A549 (cell line): ENCODE results near the gene HDAC3. TPM values are rescaled to one million over a fixed set of nuclear protein-coding genes. Genes with fewer than 3 reads are reported as not detected.

Experiments used
- ATAC-seq, 2 experiments: fragments of 200-7000 bp in 1 of 2; fragments of >200 bp in 1 of 2; cut with Nextera tagmentation in 1 of 2; cut with Tn5 transposase in 1 of 2; 3 replicates each; pipeline versions ENCODE4 v1.8.0 to v1.9.1; 2018 to 2020; ENCODE audit warnings: mild to moderate bottlenecking in 1 of 2, moderate library complexity in 1 of 2
- CTCF ChIA-PET: fragments of 300-600 bp; sonication (Branson Sonifier 250); formaldehyde crosslinking; extraction: SDS; loops from one replicate; lab custom pipeline; 2021; ENCODE audit warnings: antibody characterized with exemption, inconsistent platforms; lab: Yijun Ruan, JAX
- POLR2A ChIA-PET: fragments of 350-600 bp; formaldehyde crosslinking; extraction: SDS; loops from one replicate; lab custom pipeline; 2021; ENCODE audit warnings: antibody characterized with exemption, inconsistent platforms; lab: Yijun Ruan, JAX
- DNase-seq, 2 experiments: peaks; one replicate each; pipeline versions ENCODE4 v3.0.0 to v3.0.0-alpha.2; 2011 to 2016; ENCODE audit warnings: low read depth in 1 of 2, low spot score in 1 of 2
- FAIRE-seq: peaks from 2 replicates; lab custom pipeline; 2011; peaks lifted over from hg19 to GRCh38; lab: Jason Lieb, UNC
- H3K27ac ChIP-seq, 2 experiments: fragments of >200 bp; sonication (Bioruptor Twin); formaldehyde crosslinking; 3 replicates each; pipeline ENCODE4 v1.5.1; 2016 to 2017
- H3K4me1 ChIP-seq: fragments of >200 bp; sonication (Bioruptor Twin); formaldehyde crosslinking; 3 replicates; pipeline ENCODE4 v1.6.1; 2016
- H3K4me2 ChIP-seq: fragments of >200 bp; sonication (Bioruptor Twin); formaldehyde crosslinking; 3 replicates; pipeline ENCODE4 v1.6.1; 2016
- H3K4me3 ChIP-seq: fragments of >200 bp; sonication (Bioruptor Twin); formaldehyde crosslinking; 3 replicates; pipeline ENCODE4 v1.5.1; 2016
- H3K9me3 ChIP-seq: fragments of >200 bp; sonication (Bioruptor Twin); formaldehyde crosslinking; 3 replicates; pipeline ENCODE4 v1.6.1; 2016
- CBX2 ChIP-seq: fragments of 200-600 bp; sonication (generic); IDR thresholded peaks from 2 replicates; pipeline ENCODE4 v1.6.1; 2016; ENCODE audit warnings: low read depth, mild to moderate bottlenecking, borderline replicate concordance
- EHF ChIP-seq: fragments of 250-450 bp; sonication (Bioruptor Pico); IDR thresholded peaks from 2 replicates; pipeline ENCODE4 v1.5.0; 2020; ENCODE audit warnings: mild to moderate bottlenecking
- EHMT2 ChIP-seq: fragments of 200-600 bp; sonication (generic); IDR thresholded peaks from 2 replicates; pipeline ENCODE4 v1.6.1; 2016; ENCODE audit warnings: antibody characterized with exemption, low read depth, mild to moderate bottlenecking, moderate library complexity
- ESRRA ChIP-seq: fragments of 150-350 bp; IDR thresholded peaks from 2 replicates; pipeline ENCODE4 v1.6.1; 2014; ENCODE audit warnings: mild to moderate bottlenecking, low read length, borderline replicate concordance
- FOSB ChIP-seq: fragments of 250-450 bp; sonication (Bioruptor Pico); IDR thresholded peaks from 2 replicates; pipeline ENCODE4 v1.5.0; 2020; ENCODE audit warnings: mild to moderate bottlenecking, moderate library complexity
- FOSL2 ChIP-seq, 2 experiments: fragments of 450-650 bp in 1 of 2; fragments of >200 bp in 1 of 2; sonication (Bioruptor Twin) in 1 of 2; formaldehyde crosslinking; IDR thresholded peaks; 2 replicates each; pipeline versions ENCODE4 v1.5.0 to v1.6.1; 2016 to 2020; ENCODE audit warnings: mild to moderate bottlenecking in 1 of 2, moderate library complexity in 1 of 2
- GATA3 ChIP-seq: IDR thresholded peaks from 2 replicates; pipeline ENCODE4 v1.6.1; 2012; ENCODE audit warnings: borderline replicate concordance
- JUNB ChIP-seq: fragments of >200 bp; sonication (Bioruptor Twin); formaldehyde crosslinking; IDR thresholded peaks from 2 replicates; pipeline ENCODE4 v1.6.1; 2016
- MAFK ChIP-seq: fragments of 450-650 bp; IDR thresholded peaks from 2 replicates; pipeline ENCODE4 v1.6.1; 2014; ENCODE audit not compliant: partially characterized antibody
- MAZ ChIP-seq: fragments of 150-350 bp; IDR thresholded peaks from 2 replicates; pipeline ENCODE4 v1.6.1; 2014; ENCODE audit warnings: antibody characterized with exemption, low read depth, low read length, borderline replicate concordance
- NPAS2 ChIP-seq: fragments of 250-450 bp; sonication (Bioruptor Pico); IDR thresholded peaks from 2 replicates; pipeline ENCODE4 v1.8.0; 2022; ENCODE audit warnings: mild to moderate bottlenecking, moderate library complexity, borderline replicate concordance
- RAD21 ChIP-seq, 2 experiments: fragments of >200 bp in 1 of 2; sonication (Bioruptor Twin) in 1 of 2; formaldehyde crosslinking in 1 of 2; IDR thresholded peaks in 1 of 2; conservative IDR thresholded peaks in 1 of 2; 2 replicates in 1 of 2; 3 replicates in 1 of 2; pipeline ENCODE4 v1.6.1; 2012 to 2018; ENCODE audit warnings: inconsistent platforms in 1 of 2
- TFCP2L1 ChIP-seq: fragments of 250-450 bp; sonication (Bioruptor Pico); IDR thresholded peaks from 2 replicates; pipeline ENCODE4 v1.5.0; 2021; ENCODE audit warnings: mild to moderate bottlenecking
- ZFP36 ChIP-seq: fragments of 450-650 bp; IDR thresholded peaks from 2 replicates; pipeline ENCODE4 v1.6.1; 2014; ENCODE audit warnings: borderline replicate concordance; ENCODE audit not compliant: partially characterized antibody
- ZNF302 ChIP-seq: fragments of 250-450 bp; sonication (Bioruptor Pico); IDR thresholded peaks from 2 replicates; pipeline ENCODE4 v1.9.0; 2021; ENCODE audit warnings: inconsistent platforms, mild to moderate bottlenecking, moderate library complexity
- ZSCAN20 ChIP-seq: fragments of 250-450 bp; sonication (Bioruptor Pico); IDR thresholded peaks from 2 replicates; pipeline ENCODE4 v1.8.0; 2022; ENCODE audit warnings: mild to moderate bottlenecking, moderate library complexity
- WGBS: methylation state at CpG from one replicate; pipeline ENCODE4 v1.1.6; 2017; ENCODE audit errors: missing lambda C conversion rate; 5-methylcytosine and 5-hydroxymethylcytosine counted together
- polyA plus RNA-seq, 4 experiments: library from polyadenylated mRNA; depleted of rRNA in 3 of 4; stranded (reverse); fragments of >200 nt; fragmentation: RNase III in 1 of 4; extraction: RNeasy Plus Mini Kit Qiagen cat#74134 plus additional on column Dnase treatment in 1 of 4; gene quantifications; 2 replicates in 3 of 4; 3 replicates in 1 of 4; pipeline ENCODE4 v1.2.3, GENCODE V29; 2011 to 2017
- TF ChIP-seq, protein P1 (sequence below): fragments of >200 bp; sonication (Bioruptor Twin); formaldehyde crosslinking; IDR thresholded peaks from 3 replicates; pipeline ENCODE4 v1.5.1; 2016
- TF ChIP-seq, protein P2 (sequence below): IDR thresholded peaks from 2 replicates; pipeline ENCODE4 v1.6.1; 2012
- TF ChIP-seq, protein P3 (sequence below): fragments of 150-350 bp; IDR thresholded peaks from 2 replicates; pipeline ENCODE4 v1.6.1; 2014; ENCODE audit warnings: low read depth, mild to moderate bottlenecking, low read length

Gene HDAC3
- polyA plus RNA-seq, 2 of the 4 experiments (the other 2 are of a cell fraction) = 51.1 to 67.3 TPM

- FAIRE-seq = no peak
Measured at GRCh38 chr5:141654298-141654697, 17.6 kb upstream of the HDAC3 start.

DNA sequence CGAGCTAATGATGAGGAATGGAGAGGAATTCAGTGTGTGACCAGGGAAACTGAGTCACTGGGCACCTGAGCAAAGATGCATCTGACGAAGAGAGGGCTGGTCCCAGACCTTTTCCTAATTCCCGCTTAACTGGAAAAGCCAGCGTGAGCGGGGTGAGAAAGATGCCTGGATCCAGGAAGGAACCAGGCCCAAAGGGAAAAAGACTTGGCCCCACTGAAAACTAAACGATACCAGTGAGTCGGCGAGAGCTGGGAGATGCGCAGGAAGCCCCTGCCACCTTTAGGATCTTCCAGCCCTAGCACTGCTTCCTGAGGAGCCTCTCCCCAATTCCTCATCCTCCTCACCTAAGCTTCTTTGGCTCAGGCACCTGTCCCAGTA lies 15.1 kb upstream of the HDAC3 start:
- Histone ChIP-seq H3K4me2 (peak overlapping the region; percentile 67), H3K9me3 (no peaks in the 10 kb centered on the region), H3K4me1 (peaks cover 4% of the 10 kb centered on the region; the same call in 1 of the 3 replicates), H3K27ac (peak overlapping the region; percentile 61 to 90), H3K4me3 (peak overlapping the region; percentile 70)
- ATAC-seq (no peak; a peak in 1 of 6 replicates), DNase-seq (no peak), FAIRE-seq (no peak)
- 78% methylated on average over 9 of the region's 9 CpGs for WGBS
- TF ChIP-seq ZFP36 (no peak), ZNF302 (CRISPR knock-in tag) (no peak), FOSB (CRISPR knock-in tag) (no peak), FOSL2 (IDR thresholded peaks at IDR 0.05) (no peak), FOSL2 (CRISPR knock-in tag; IDR thresholded peaks at IDR 0.05) (no peak), CBX2 (no peak), EHMT2 (no peak), GATA3 (no peak), RAD21 (conservative IDR thresholded peaks at IDR 0.05 in 1 of 2, IDR thresholded peaks at IDR 0.05 in 1 of 2) (no peak), JUNB (no peak), ZSCAN20 (CRISPR knock-in tag) (no peak), TFCP2L1 (no peak), NPAS2 (CRISPR knock-in tag) (no peak)
- TF ChIP-seq, protein P1, sequence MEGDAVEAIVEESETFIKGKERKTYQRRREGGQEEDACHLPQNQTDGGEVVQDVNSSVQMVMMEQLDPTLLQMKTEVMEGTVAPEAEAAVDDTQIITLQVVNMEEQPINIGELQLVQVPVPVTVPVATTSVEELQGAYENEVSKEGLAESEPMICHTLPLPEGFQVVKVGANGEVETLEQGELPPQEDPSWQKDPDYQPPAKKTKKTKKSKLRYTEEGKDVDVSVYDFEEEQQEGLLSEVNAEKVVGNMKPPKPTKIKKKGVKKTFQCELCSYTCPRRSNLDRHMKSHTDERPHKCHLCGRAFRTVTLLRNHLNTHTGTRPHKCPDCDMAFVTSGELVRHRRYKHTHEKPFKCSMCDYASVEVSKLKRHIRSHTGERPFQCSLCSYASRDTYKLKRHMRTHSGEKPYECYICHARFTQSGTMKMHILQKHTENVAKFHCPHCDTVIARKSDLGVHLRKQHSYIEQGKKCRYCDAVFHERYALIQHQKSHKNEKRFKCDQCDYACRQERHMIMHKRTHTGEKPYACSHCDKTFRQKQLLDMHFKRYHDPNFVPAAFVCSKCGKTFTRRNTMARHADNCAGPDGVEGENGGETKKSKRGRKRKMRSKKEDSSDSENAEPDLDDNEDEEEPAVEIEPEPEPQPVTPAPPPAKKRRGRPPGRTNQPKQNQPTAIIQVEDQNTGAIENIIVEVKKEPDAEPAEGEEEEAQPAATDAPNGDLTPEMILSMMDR = no peak
- TF ChIP-seq, protein P2, sequence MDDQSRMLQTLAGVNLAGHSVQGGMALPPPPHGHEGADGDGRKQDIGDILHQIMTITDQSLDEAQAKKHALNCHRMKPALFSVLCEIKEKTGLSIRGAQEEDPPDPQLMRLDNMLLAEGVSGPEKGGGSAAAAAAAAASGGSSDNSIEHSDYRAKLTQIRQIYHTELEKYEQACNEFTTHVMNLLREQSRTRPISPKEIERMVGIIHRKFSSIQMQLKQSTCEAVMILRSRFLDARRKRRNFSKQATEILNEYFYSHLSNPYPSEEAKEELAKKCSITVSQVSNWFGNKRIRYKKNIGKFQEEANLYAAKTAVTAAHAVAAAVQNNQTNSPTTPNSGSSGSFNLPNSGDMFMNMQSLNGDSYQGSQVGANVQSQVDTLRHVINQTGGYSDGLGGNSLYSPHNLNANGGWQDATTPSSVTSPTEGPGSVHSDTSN = no peak
- POLR2A ChIA-PET = interaction anchor here (1.7 kb wide), 1 partner anchor 15 kb away, joined by 14 read pairs; the partner anchor contains the start of genes HDAC3 and RELL2
- CTCF ChIA-PET = interaction anchor here (1.0 to 2.7 kb wide), 5 partner anchors 11 to 60 kb away, joined by 3 to 17 read pairs (median 5); partner anchors contain the start of gene DIAPH1

More at GRCh38 chr5:141654298-141654697, 17.6 kb upstream of the HDAC3 start:
- Histone ChIP-seq H3K4me1 (peaks cover 12% of the 10 kb centered on the region), H3K9me3 (no peaks in the 10 kb centered on the region), H3K27ac (no peak overlapping the region)
- no peak for ATAC-seq
- no peak for DNase-seq
- ChIA-PET POLR2A (interaction anchor here (1.1 kb wide), 1 partner anchor 17 kb away, joined by 7 read pairs; the partner anchor contains the start of genes HDAC3 and RELL2), CTCF (interaction anchor here (0.6 to 2.1 kb wide), 4 partner anchors 11 to 334 kb away, joined by 4 to 12 read pairs (median 8); no protein-coding TSS in a partner anchor)
- 58% methylated on average over 2 of the region's 2 CpGs for WGBS
- no peak for TF ChIP-seq ESRRA
- TF ChIP-seq ZNF302 (CRISPR knock-in tag) = no peak
- TF ChIP-seq CBX2 = no peak
- no peak for TF ChIP-seq MAZ
- TF ChIP-seq EHF (CRISPR knock-in tag) = no peak
- no peak for TF ChIP-seq MAFK
- TF ChIP-seq JUNB = no peak
- TF ChIP-seq, protein P3, sequence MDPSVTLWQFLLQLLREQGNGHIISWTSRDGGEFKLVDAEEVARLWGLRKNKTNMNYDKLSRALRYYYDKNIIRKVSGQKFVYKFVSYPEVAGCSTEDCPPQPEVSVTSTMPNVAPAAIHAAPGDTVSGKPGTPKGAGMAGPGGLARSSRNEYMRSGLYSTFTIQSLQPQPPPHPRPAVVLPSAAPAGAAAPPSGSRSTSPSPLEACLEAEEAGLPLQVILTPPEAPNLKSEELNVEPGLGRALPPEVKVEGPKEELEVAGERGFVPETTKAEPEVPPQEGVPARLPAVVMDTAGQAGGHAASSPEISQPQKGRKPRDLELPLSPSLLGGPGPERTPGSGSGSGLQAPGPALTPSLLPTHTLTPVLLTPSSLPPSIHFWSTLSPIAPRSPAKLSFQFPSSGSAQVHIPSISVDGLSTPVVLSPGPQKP = no peak
- TF ChIP-seq, all 56 proteins: peak for 0
- H3K4me3 ChIP-seq = no peak overlapping the region
- no peak overlapping the region for H3K4me2 ChIP-seq
